Panc1 (cell line): ENCODE data around the gene ZDHHC4.

Source experiments
- POLR2AphosphoS5 ChIP-seq: IDR thresholded peaks from 2 replicates; pipeline ENCODE4 v1.6.1; 2012; ENCODE audit warnings: mild to moderate bottlenecking, low read depth, low read length, moderate library complexity
- SIN3A ChIP-seq: IDR thresholded peaks from 2 replicates; pipeline ENCODE4 v1.6.1; 2012; ENCODE audit warnings: low read depth, mild to moderate bottlenecking, low read length, moderate library complexity, borderline replicate concordance; ENCODE audit not compliant: insufficient read depth
- TCF7L2 ChIP-seq: IDR thresholded peaks from 2 replicates; pipeline ENCODE4 v1.6.1; 2011; ENCODE audit warnings: mild to moderate bottlenecking, low read depth, low read length, inconsistent platforms
- TF ChIP-seq, protein P1 (sequence below): fragments of 450-650 bp; IDR thresholded peaks from 2 replicates; pipeline ENCODE4 v1.5.1; 2017; ENCODE audit warnings: mild to moderate bottlenecking
- TF ChIP-seq, protein P2 (sequence below), 2 experiments: IDR thresholded peaks; 2 replicates each; pipeline ENCODE4 v1.6.1; 2011 to 2012; ENCODE audit warnings: low read depth in 2 of 2, control low read depth in 1 of 2, low read length in 1 of 2, mild to moderate bottlenecking in 1 of 2, moderate library complexity in 1 of 2; ENCODE audit not compliant: insufficient read depth in 1 of 2

DNA sequence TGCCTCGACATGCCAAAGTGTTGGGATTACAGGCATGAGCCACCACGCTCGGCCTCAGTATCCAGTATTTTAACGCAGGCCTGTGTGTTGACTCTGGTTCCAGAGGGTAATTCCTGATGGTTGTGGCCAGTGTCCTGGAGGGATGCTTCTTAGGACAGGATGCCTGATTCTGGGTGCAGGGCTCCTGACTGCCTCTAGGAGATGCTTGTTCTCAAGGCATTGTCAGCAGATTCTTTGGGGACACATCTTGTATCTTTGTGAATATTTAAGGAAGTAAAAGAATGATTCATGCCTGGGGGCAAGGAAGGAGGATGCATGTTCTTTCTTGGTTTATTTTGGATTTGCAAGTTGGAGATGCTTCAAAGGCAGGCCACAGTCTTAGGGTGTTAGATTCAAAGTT lies 2.2 kb downstream of the ZDHHC4 start:
- TF ChIP-seq, protein P1, sequence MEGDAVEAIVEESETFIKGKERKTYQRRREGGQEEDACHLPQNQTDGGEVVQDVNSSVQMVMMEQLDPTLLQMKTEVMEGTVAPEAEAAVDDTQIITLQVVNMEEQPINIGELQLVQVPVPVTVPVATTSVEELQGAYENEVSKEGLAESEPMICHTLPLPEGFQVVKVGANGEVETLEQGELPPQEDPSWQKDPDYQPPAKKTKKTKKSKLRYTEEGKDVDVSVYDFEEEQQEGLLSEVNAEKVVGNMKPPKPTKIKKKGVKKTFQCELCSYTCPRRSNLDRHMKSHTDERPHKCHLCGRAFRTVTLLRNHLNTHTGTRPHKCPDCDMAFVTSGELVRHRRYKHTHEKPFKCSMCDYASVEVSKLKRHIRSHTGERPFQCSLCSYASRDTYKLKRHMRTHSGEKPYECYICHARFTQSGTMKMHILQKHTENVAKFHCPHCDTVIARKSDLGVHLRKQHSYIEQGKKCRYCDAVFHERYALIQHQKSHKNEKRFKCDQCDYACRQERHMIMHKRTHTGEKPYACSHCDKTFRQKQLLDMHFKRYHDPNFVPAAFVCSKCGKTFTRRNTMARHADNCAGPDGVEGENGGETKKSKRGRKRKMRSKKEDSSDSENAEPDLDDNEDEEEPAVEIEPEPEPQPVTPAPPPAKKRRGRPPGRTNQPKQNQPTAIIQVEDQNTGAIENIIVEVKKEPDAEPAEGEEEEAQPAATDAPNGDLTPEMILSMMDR: no peak
- TF ChIP-seq, protein P2, sequence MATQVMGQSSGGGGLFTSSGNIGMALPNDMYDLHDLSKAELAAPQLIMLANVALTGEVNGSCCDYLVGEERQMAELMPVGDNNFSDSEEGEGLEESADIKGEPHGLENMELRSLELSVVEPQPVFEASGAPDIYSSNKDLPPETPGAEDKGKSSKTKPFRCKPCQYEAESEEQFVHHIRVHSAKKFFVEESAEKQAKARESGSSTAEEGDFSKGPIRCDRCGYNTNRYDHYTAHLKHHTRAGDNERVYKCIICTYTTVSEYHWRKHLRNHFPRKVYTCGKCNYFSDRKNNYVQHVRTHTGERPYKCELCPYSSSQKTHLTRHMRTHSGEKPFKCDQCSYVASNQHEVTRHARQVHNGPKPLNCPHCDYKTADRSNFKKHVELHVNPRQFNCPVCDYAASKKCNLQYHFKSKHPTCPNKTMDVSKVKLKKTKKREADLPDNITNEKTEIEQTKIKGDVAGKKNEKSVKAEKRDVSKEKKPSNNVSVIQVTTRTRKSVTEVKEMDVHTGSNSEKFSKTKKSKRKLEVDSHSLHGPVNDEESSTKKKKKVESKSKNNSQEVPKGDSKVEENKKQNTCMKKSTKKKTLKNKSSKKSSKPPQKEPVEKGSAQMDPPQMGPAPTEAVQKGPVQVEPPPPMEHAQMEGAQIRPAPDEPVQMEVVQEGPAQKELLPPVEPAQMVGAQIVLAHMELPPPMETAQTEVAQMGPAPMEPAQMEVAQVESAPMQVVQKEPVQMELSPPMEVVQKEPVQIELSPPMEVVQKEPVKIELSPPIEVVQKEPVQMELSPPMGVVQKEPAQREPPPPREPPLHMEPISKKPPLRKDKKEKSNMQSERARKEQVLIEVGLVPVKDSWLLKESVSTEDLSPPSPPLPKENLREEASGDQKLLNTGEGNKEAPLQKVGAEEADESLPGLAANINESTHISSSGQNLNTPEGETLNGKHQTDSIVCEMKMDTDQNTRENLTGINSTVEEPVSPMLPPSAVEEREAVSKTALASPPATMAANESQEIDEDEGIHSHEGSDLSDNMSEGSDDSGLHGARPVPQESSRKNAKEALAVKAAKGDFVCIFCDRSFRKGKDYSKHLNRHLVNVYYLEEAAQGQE (IDR thresholded peaks at IDR 0.05; ENCODE audit: insufficient read depth in 1 of 2, low read depth in 2 of 2, low read length in 1 of 2): no peak
- TF ChIP-seq POLR2AphosphoS5 (no peak), SIN3A (no peak), TCF7L2 (no peak)
